HEK293 (cell line): ENCODE results near the gene RPL23.

ENCODE experiments used
- ZEB2 ChIP-seq: fragments of 450-650 bp; formaldehyde crosslinking; IDR thresholded peaks from 2 replicates; pipeline ENCODE4 v1.5.1; 2016; ENCODE audit warnings: missing biosample characterization, missing genetic modification characterization
- ZNF146 ChIP-seq: fragments of 450-650 bp; formaldehyde crosslinking; IDR thresholded peaks from 2 replicates; pipeline ENCODE4 v1.5.1; 2016; ENCODE audit warnings: missing biosample characterization, missing genetic modification characterization
- ZNF785 ChIP-seq: fragments of 450-650 bp; formaldehyde crosslinking; IDR thresholded peaks from 2 replicates; pipeline ENCODE4 v1.5.1; 2016; ENCODE audit warnings: missing biosample characterization, missing genetic modification characterization
- TF ChIP-seq, protein P1 (sequence below): fragments of 450-650 bp; formaldehyde crosslinking; IDR thresholded peaks from 2 replicates; pipeline ENCODE4 v1.5.1; 2016; ENCODE audit warnings: missing biosample characterization, missing genetic modification characterization

DNA sequence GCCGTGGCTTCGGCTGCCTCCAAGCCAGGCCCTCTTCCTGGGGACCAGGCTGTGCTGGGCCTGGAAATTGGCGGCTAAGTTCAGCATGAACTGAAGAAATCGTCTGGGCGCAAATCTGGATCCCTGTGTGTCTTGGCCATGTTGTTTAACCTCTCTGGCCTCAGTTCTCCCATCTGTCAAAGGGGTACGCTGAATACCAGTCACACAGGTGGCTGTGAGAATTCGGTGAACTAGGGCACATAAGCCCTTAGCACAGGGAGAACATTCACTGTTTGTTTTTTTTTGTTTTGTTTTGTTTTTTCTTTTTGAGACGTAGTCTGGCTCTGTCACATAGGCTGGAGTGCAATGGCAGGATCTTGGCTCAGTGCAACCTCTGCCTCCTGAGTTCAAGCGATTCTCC is 35.3 kb upstream of the RPL23 start:
- no peak for TF ChIP-seq ZNF146 (tag by site-specific recombination)
- no peak for TF ChIP-seq ZNF785 (tag by site-specific recombination)
- TF ChIP-seq, protein P1, sequence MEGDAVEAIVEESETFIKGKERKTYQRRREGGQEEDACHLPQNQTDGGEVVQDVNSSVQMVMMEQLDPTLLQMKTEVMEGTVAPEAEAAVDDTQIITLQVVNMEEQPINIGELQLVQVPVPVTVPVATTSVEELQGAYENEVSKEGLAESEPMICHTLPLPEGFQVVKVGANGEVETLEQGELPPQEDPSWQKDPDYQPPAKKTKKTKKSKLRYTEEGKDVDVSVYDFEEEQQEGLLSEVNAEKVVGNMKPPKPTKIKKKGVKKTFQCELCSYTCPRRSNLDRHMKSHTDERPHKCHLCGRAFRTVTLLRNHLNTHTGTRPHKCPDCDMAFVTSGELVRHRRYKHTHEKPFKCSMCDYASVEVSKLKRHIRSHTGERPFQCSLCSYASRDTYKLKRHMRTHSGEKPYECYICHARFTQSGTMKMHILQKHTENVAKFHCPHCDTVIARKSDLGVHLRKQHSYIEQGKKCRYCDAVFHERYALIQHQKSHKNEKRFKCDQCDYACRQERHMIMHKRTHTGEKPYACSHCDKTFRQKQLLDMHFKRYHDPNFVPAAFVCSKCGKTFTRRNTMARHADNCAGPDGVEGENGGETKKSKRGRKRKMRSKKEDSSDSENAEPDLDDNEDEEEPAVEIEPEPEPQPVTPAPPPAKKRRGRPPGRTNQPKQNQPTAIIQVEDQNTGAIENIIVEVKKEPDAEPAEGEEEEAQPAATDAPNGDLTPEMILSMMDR (tag by site-specific recombination), result no peak
- TF ChIP-seq ZEB2 (tag by site-specific recombination), result no peak
